ENCODE results near the gene RNF133. TPM values are rescaled to one million over a fixed set of nuclear protein-coding genes. Genes with fewer than 3 reads are reported as not detected.

Gene RNF133
- total RNA-seq, 4 donors from 2014 or later = not detected

- Histone ChIP-seq H3K4me1 (no peaks in the 10 kb centered on the region), H3K9me3 (no peaks in the 10 kb centered on the region), H3K27ac (no peak overlapping the region), H3K27me3 (no peaks in the 10 kb centered on the region), H3K36me3 (no peaks in the 10 kb centered on the region), H3K4me3 (no peak overlapping the region)
- DNase-seq (no peak), ATAC-seq (no peak)
- in situ Hi-C loops (cut with MboI; ENCODE audit: low sequenced_read_pairs in 4 of 4) (no loop called here), intact Hi-C loops (cut with DNase I; ENCODE audit: low total_unique reads) (no loop called here)
- TF ChIP-seq POLR2A (IDR thresholded peaks at IDR 0.05) (no peak), CTCF (IDR thresholded peaks at IDR 0.05 in 4 of 5, conservative IDR thresholded peaks at IDR 0.05 in 1 of 5) (no peak)
These were observed 35.2 kb downstream of the RNF133 start for GRCh38 chr7:122663733-122664132.

GRCh38 chr7:122658856-122659255 is 40.1 kb downstream of the RNF133 start:
- in situ Hi-C loops (cut with MboI; ENCODE audit: low sequenced_read_pairs in 4 of 4) (no loop called here), intact Hi-C loops (cut with DNase I; ENCODE audit: low total_unique reads) (no loop called here)
- Histone ChIP-seq H3K4me3 (no peak overlapping the region), H3K9me3 (no peaks in the 10 kb centered on the region), H3K4me1 (no peaks in the 10 kb centered on the region), H3K27me3 (no peaks in the 10 kb centered on the region), H3K36me3 (no peaks in the 10 kb centered on the region), H3K27ac (no peak overlapping the region)
- no peak for DNase-seq
- TF ChIP-seq POLR2A (IDR thresholded peaks at IDR 0.05) = no peak
- no peak for TF ChIP-seq CTCF (IDR thresholded peaks at IDR 0.05 in 4 of 5, conservative IDR thresholded peaks at IDR 0.05 in 1 of 5)
- no peak for ATAC-seq

- in situ Hi-C loops (cut with MboI; ENCODE audit: low sequenced_read_pairs in 4 of 4) = no loop called here
- Histone ChIP-seq H3K9me3 (no peaks in the 10 kb centered on the region), H3K4me3 (no peak overlapping the region), H3K27ac (no peak overlapping the region), H3K4me1 (no peaks in the 10 kb centered on the region), H3K36me3 (no peaks in the 10 kb centered on the region), H3K27me3 (no peaks in the 10 kb centered on the region)
- intact Hi-C loops (cut with DNase I; ENCODE audit: low total_unique reads) = no loop called here
- no peak for DNase-seq
- TF ChIP-seq CTCF (IDR thresholded peaks at IDR 0.05 in 4 of 5, conservative IDR thresholded peaks at IDR 0.05 in 1 of 5) (no peak), POLR2A (IDR thresholded peaks at IDR 0.05) (no peak)
- ATAC-seq = no peak
These were observed 45.2 kb downstream of the RNF133 start for GRCh38 chr7:122653685-122654084.

GRCh38 chr7:122652876-122653275 is 46.0 kb downstream of the RNF133 start:
- DNase-seq (no peak), ATAC-seq (no peak)
- Histone ChIP-seq H3K4me1 (no peaks in the 10 kb centered on the region), H3K9me3 (no peaks in the 10 kb centered on the region), H3K4me3 (no peak overlapping the region), H3K27ac (no peak overlapping the region), H3K27me3 (no peaks in the 10 kb centered on the region), H3K36me3 (no peaks in the 10 kb centered on the region)
- in situ Hi-C loops (cut with MboI; ENCODE audit: low sequenced_read_pairs in 4 of 4) = no loop called here
- TF ChIP-seq POLR2A (IDR thresholded peaks at IDR 0.05) (no peak), CTCF (IDR thresholded peaks at IDR 0.05 in 4 of 5, conservative IDR thresholded peaks at IDR 0.05 in 1 of 5) (no peak)
- intact Hi-C loops (cut with DNase I; ENCODE audit: low total_unique reads) = no loop called here

GRCh38 chr7:122651451-122651850 is 47.5 kb downstream of the RNF133 start:
- Histone ChIP-seq H3K9me3 (no peaks in the 10 kb centered on the region), H3K4me1 (no peaks in the 10 kb centered on the region), H3K4me3 (no peak overlapping the region), H3K27me3 (no peaks in the 10 kb centered on the region), H3K27ac (no peak overlapping the region), H3K36me3 (no peaks in the 10 kb centered on the region)
- intact Hi-C loops (cut with DNase I; ENCODE audit: low total_unique reads) (no loop called here), in situ Hi-C loops (cut with MboI; ENCODE audit: low sequenced_read_pairs in 4 of 4) (no loop called here)
- TF ChIP-seq CTCF (IDR thresholded peaks at IDR 0.05 in 4 of 5, conservative IDR thresholded peaks at IDR 0.05 in 1 of 5) (no peak), POLR2A (IDR thresholded peaks at IDR 0.05) (no peak)
- ATAC-seq = no peak
- no peak for DNase-seq

Data from gastrocnemius medialis (tissue), 4 donors.